Measurements from ENCODE around the gene OR5C1.

The OR5C1 gene

DNA sequence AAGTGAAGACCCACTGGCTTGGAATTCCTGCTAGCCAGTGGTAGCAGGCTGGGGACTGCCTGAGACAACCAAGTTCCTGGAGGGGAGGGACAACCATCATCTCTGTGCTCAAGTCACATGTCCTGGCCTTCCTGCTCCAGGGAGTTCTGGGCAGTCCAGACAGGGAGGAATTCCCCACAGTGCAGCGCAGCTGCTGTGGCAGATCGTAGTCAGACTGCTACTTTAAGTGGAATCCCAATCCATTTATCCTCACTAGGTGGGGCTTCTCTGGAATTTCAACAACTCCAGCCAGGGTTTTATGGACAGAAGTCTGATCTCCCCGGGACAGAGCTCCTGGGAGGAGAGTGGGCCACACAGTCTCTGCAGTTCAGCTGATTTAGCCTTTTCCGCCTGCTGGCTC is 20.9 kb upstream of the OR5C1 start:
- Histone ChIP-seq H3K4me1 (ENCODE audit: control insufficient read depth, low read length) (no peaks in the 10 kb centered on the region), H3K27me3 (ENCODE audit: control insufficient read depth, low read length) (no peaks in the 10 kb centered on the region), H3K9me3 (ENCODE audit: control insufficient read depth, insufficient read depth, low read length) (no peaks in the 10 kb centered on the region), H3K27ac (ENCODE audit: low read depth, low read length) (no peak overlapping the region), H3K4me3 (ENCODE audit: low read length) (no peak overlapping the region), H3K4me2 (ENCODE audit: low read length) (no peak overlapping the region), H4K20me1 (ENCODE audit: control insufficient read depth, insufficient read depth, low read depth, low read length) (no peaks in the 10 kb centered on the region), H3F3A (ENCODE audit: control insufficient read depth, insufficient read depth) (no peaks in the 10 kb centered on the region), H3K36me3 (ENCODE audit: control insufficient read depth, low read length) (no peaks in the 10 kb centered on the region), H3K79me2 (ENCODE audit: control insufficient read depth, low read length) (no peaks in the 10 kb centered on the region), H3K9me2 (replicated peaks; ENCODE audit: control insufficient read depth, low read length) (no peaks in the 10 kb centered on the region)
- TF ChIP-seq EZH2phosphoT487 (IDR thresholded peaks at IDR 0.05; ENCODE audit: borderline replicate concordance, low read length): no peak
- TF ChIP-seq, protein P1, sequence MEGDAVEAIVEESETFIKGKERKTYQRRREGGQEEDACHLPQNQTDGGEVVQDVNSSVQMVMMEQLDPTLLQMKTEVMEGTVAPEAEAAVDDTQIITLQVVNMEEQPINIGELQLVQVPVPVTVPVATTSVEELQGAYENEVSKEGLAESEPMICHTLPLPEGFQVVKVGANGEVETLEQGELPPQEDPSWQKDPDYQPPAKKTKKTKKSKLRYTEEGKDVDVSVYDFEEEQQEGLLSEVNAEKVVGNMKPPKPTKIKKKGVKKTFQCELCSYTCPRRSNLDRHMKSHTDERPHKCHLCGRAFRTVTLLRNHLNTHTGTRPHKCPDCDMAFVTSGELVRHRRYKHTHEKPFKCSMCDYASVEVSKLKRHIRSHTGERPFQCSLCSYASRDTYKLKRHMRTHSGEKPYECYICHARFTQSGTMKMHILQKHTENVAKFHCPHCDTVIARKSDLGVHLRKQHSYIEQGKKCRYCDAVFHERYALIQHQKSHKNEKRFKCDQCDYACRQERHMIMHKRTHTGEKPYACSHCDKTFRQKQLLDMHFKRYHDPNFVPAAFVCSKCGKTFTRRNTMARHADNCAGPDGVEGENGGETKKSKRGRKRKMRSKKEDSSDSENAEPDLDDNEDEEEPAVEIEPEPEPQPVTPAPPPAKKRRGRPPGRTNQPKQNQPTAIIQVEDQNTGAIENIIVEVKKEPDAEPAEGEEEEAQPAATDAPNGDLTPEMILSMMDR (IDR thresholded peaks at IDR 0.05; ENCODE audit: low read depth, low read length, poor library complexity, severe bottlenecking): no peak

DNA sequence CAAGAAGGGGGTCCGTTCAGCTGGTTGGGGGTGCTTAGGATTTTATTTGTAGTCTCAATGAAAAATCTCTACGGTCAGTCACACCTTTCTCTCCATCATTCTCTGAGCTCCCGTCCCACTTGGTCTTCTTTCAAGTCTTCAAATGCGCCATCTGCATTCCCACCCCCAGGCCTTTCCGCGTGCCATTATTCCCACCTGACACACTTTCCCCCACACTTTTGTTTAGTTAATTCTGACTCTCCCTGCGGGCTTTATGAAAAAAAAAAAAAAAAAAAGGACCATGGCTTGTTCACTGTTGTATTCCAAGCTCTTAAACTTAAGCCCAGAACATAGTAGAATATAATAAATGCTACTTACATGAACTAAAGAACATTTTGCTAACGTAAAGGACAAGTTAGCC is 11.7 kb upstream of the OR5C1 start:
- peaks cover 3% of the 10 kb centered on the region; the same call in 1 of the 2 replicates for H3K27me3 ChIP-seq (ENCODE audit: control insufficient read depth, low read length)
- H3K9me2 ChIP-seq (replicated peaks; ENCODE audit: control insufficient read depth, low read length): no peaks in the 10 kb centered on the region
- no peaks in the 10 kb centered on the region for H3K4me1 ChIP-seq (ENCODE audit: control insufficient read depth, low read length)
- H3K4me2 ChIP-seq (ENCODE audit: low read length): no peak overlapping the region
- TF ChIP-seq EZH2phosphoT487 (IDR thresholded peaks at IDR 0.05; ENCODE audit: borderline replicate concordance, low read length): no peak
- TF ChIP-seq, protein P1 (IDR thresholded peaks at IDR 0.05; ENCODE audit: low read depth, low read length, poor library complexity, severe bottlenecking): no peak
- H3K9me3 ChIP-seq (ENCODE audit: control insufficient read depth, insufficient read depth, low read length): no peaks in the 10 kb centered on the region
- H3K27ac ChIP-seq (ENCODE audit: low read depth, low read length): no peak overlapping the region
- H3K36me3 ChIP-seq (ENCODE audit: control insufficient read depth, low read length): no peaks in the 10 kb centered on the region
- H4K20me1 ChIP-seq (ENCODE audit: control insufficient read depth, insufficient read depth, low read depth, low read length): no peaks in the 10 kb centered on the region
- no peaks in the 10 kb centered on the region for H3K79me2 ChIP-seq (ENCODE audit: control insufficient read depth, low read length)
- no peaks in the 10 kb centered on the region for H3F3A ChIP-seq (ENCODE audit: control insufficient read depth, insufficient read depth)
- H3K4me3 ChIP-seq (ENCODE audit: low read length): no peak overlapping the region

DNA sequence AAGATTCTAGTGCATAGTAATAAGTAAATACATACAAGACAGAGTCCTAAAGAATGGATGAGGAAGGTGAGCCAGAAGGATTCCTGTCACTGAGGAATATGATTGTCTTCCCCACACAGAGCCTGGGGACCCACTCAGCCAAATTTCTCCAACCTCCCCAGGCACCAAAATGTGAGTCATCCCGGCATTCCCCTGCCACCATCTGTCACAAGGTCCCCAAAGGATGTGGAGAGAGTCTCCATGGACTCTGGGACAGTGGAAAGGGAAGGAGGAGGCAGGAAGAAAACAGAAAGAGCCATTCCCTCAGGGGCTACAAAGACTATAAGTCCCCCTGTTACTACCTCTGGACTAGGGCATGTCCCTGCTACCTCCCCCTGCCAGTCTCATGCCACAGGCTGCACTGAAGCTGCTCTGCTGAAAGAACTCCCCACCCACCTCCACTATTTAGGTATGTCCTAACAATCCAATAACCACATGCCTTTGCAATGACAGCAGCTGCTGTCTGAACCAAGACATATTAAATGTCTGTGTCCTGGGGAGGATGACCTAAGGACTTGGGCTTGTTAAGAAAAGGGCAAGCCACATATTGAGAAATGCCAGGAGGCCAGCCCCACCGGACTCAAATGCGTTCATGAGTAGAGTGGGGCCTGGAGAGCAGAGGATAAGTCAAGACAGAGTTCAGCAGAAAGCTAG is 10.7 kb upstream of the OR5C1 start:
- no peaks in the 10 kb centered on the region for H3K9me3 ChIP-seq (ENCODE audit: control insufficient read depth, insufficient read depth, low read length)
- no peaks in the 10 kb centered on the region for H3K4me1 ChIP-seq (ENCODE audit: control insufficient read depth, low read length)
- TF ChIP-seq, protein P1 (IDR thresholded peaks at IDR 0.05; ENCODE audit: low read depth, low read length, poor library complexity, severe bottlenecking): no peak
- TF ChIP-seq EZH2phosphoT487 (IDR thresholded peaks at IDR 0.05; ENCODE audit: borderline replicate concordance, low read length): no peak
- H3K27me3 ChIP-seq (ENCODE audit: control insufficient read depth, low read length): peaks cover 3% of the 10 kb centered on the region; the same call in 1 of the 2 replicates
- H3K4me2 ChIP-seq (ENCODE audit: low read length): no peak overlapping the region
- no peak overlapping the region for H3K4me3 ChIP-seq (ENCODE audit: low read length)
- H3K79me2 ChIP-seq (ENCODE audit: control insufficient read depth, low read length): no peaks in the 10 kb centered on the region
- H3K27ac ChIP-seq (ENCODE audit: low read depth, low read length): no peak overlapping the region
- H4K20me1 ChIP-seq (ENCODE audit: control insufficient read depth, insufficient read depth, low read depth, low read length): no peaks in the 10 kb centered on the region
- H3K9me2 ChIP-seq (replicated peaks; ENCODE audit: control insufficient read depth, low read length): no peaks in the 10 kb centered on the region
- H3K36me3 ChIP-seq (ENCODE audit: control insufficient read depth, low read length): no peaks in the 10 kb centered on the region
- no peaks in the 10 kb centered on the region for H3F3A ChIP-seq (ENCODE audit: control insufficient read depth, insufficient read depth)

All from DOHH2 (cell line).